ENCODE measurements around the gene CAPZB. TPM values are rescaled to one million over a fixed set of nuclear protein-coding genes. Genes with fewer than 3 reads are reported as not detected.

CAPZB gene
- polyA plus RNA-seq, 1 of the 3 experiments (the other 2 are of a cell fraction): 122 TPM

DNA sequence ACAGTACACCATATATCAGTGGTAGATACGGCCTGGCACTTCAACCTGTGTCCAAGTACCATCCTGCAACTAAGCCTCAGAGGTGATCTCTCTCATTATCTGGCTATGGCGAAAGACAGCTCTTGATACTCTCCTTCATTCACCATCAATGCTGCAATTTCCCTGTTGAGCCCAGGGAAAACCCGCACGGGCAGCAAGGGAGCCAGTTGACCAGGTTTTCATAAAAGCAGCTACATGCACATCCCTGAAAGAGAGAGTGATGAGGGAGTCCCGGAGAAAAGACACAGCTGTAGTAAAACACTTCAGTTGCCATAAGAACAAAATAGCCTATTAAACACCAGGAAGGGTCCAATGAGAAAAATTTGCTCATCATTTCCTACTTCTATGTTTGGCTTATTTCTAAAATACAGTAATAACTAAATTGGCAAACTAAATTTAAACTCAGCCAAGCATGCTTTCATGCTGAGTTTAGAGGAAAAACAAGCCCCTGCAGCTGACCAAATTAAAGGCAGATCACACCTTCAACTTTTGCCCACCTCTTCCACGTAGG lies 68.3 kb downstream of the CAPZB start:
- Histone ChIP-seq H4K20me1 (ENCODE audit: insufficient read depth) (peaks cover 97% of the 10 kb centered on the region), H3F3A (replicated peaks; ENCODE audit: insufficient read depth) (no peaks in the 10 kb centered on the region), H3K4me1 (ENCODE audit: control insufficient read depth in 1 of 2, insufficient read depth in 2 of 2, low read depth in 1 of 2, low read length in 1 of 2) (peaks cover 4 to 36% of the 10 kb centered on the region in 2 experiments; a peak in 2 of 4 replicates), H3K9ac (no peak overlapping the region), H3K79me2 (ENCODE audit: insufficient read depth) (peaks cover 99% of the 10 kb centered on the region), H3K4me3 (ENCODE audit: low read depth in 2 of 2, low read length in 1 of 2) (no peak overlapping the region), H3K9me2 (no peaks in the 10 kb centered on the region), H3K27me3 (ENCODE audit: insufficient read depth) (no peaks in the 10 kb centered on the region), H3K9me3 (no peaks in the 10 kb centered on the region), H3K27ac (ENCODE audit: low read depth in 2 of 2, low read length in 1 of 2) (no peak overlapping the region), H2AFZ (ENCODE audit: low read depth) (no peak overlapping the region), H3K4me2 (no peak overlapping the region), H3K36me3 (replicated peaks in 1 of 2; ENCODE audit: control insufficient read depth in 1 of 2, insufficient read depth in 2 of 2, low read length in 1 of 2) (peaks cover 24 to 31% of the 10 kb centered on the region in 2 experiments)
- TF ChIP-seq FOSL2 (IDR thresholded peaks at IDR 0.05; ENCODE audit: borderline replicate concordance, low read depth) (no peak), NFIC (IDR thresholded peaks at IDR 0.05; ENCODE audit: borderline replicate concordance) (no peak), POLR2AphosphoS5 (IDR thresholded peaks at IDR 0.05; ENCODE audit: low read depth, low read length) (no peak), PBX3 (IDR thresholded peaks at IDR 0.05) (no peak), ELF1 (IDR thresholded peaks at IDR 0.05) (no peak), NRF1 (IDR thresholded peaks at IDR 0.05; ENCODE audit: low read depth, low read length) (no peak), EP300 (IDR thresholded peaks at IDR 0.05; ENCODE audit: borderline replicate concordance in 1 of 2, low read depth in 1 of 2, low read length in 1 of 2) (no peak), TAF1 (IDR thresholded peaks at IDR 0.05; ENCODE audit: borderline replicate concordance, low read depth, low read length) (no peak), REST (IDR thresholded peaks at IDR 0.05; ENCODE audit: low read depth, low read length) (no peak)
- TF ChIP-seq, protein P1, sequence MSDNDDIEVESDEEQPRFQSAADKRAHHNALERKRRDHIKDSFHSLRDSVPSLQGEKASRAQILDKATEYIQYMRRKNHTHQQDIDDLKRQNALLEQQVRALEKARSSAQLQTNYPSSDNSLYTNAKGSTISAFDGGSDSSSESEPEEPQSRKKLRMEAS (IDR thresholded peaks at IDR 0.05; ENCODE audit: low read depth): no peak
- TF ChIP-seq, protein P2, sequence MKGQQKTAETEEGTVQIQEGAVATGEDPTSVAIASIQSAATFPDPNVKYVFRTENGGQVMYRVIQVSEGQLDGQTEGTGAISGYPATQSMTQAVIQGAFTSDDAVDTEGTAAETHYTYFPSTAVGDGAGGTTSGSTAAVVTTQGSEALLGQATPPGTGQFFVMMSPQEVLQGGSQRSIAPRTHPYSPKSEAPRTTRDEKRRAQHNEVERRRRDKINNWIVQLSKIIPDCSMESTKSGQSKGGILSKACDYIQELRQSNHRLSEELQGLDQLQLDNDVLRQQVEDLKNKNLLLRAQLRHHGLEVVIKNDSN (IDR thresholded peaks at IDR 0.05; ENCODE audit: borderline replicate concordance, low read depth): no peak
- ChIA-PET POLR2A (no interaction called here), CTCF (interaction anchor here (0.7 to 2.3 kb wide), 6 partner anchors 9 to 243 kb away, joined by 3 to 7 read pairs (median 4); no protein-coding TSS in a partner anchor)
- no peak for DNase-seq
- WGBS (ENCODE audit: low lambda C conversion rate): 94% methylated on average over 6 of the region's 6 CpGs

All from SK-N-SH (cell line).